Fibroblast of lung (primary cell): ENCODE data around the gene ARL5B. TPM values are rescaled to one million over a fixed set of nuclear protein-coding genes. Genes with fewer than 3 reads are reported as not detected.

Experiments used
- DNase-seq, 2 donors: peaks; one replicate each; pipeline versions ENCODE4 v3.0.0 to v3.0.0-alpha.2; 2010; ENCODE audit warnings: low read depth in 2 of 2
- H2AFZ ChIP-seq: 2 replicates; pipeline ENCODE4 v1.5.1; 2012; ENCODE audit warnings: low read length, control low read depth, inconsistent platforms
- H3K27ac ChIP-seq: 2 replicates; pipeline ENCODE4 v1.5.1; 2011; ENCODE audit warnings: low read length, control low read depth; ENCODE audit not compliant: insufficient read depth
- H3K27me3 ChIP-seq: 2 replicates; pipeline ENCODE4 v1.5.1; 2011; ENCODE audit warnings: mild to moderate bottlenecking, low read length; ENCODE audit not compliant: control insufficient read depth, insufficient read depth
- H3K36me3 ChIP-seq: 2 replicates; pipeline ENCODE4 v1.5.1; 2011; ENCODE audit warnings: low read length; ENCODE audit not compliant: control insufficient read depth, insufficient read depth
- H3K4me1 ChIP-seq: 2 replicates; pipeline ENCODE4 v1.5.1; 2011; ENCODE audit warnings: low read length; ENCODE audit not compliant: control insufficient read depth, insufficient read depth; ENCODE audit errors: extremely low read depth
- H3K4me2 ChIP-seq: 2 replicates; pipeline ENCODE4 v1.5.1; 2011; ENCODE audit warnings: low read length, control low read depth; ENCODE audit not compliant: insufficient read depth; ENCODE audit errors: extremely low read depth
- H3K4me3 ChIP-seq, 4 experiments: fragments of 200-600 bp in 1 of 4; sonication (generic) in 1 of 4; replicated peaks in 1 of 4; 2 replicates each; pipeline ENCODE4 v1.5.1; 2011 to 2016; ENCODE audit warnings: low read length in 4 of 4, low read depth in 3 of 4, mild to moderate bottlenecking in 3 of 4, control low read depth in 2 of 4, inconsistent platforms in 1 of 4, mixed read lengths in 1 of 4; ENCODE audit not compliant: insufficient read depth in 1 of 4; ENCODE audit errors: control extremely low read depth in 1 of 4
- H3K79me2 ChIP-seq: 2 replicates; pipeline ENCODE4 v1.5.1; 2012; ENCODE audit warnings: mild to moderate bottlenecking, low read length, inconsistent platforms; ENCODE audit not compliant: control insufficient read depth, insufficient read depth
- H3K9ac ChIP-seq: 2 replicates; pipeline ENCODE4 v1.5.1; 2011; ENCODE audit warnings: mild to moderate bottlenecking, low read length, control low read depth; ENCODE audit not compliant: insufficient read depth
- H3K9me3 ChIP-seq: 2 replicates; pipeline ENCODE4 v1.5.1; 2012; ENCODE audit warnings: low read depth, low read length; ENCODE audit not compliant: control insufficient read depth, insufficient read depth
- H4K20me1 ChIP-seq: 2 replicates; pipeline ENCODE4 v1.5.1; 2011; ENCODE audit warnings: low read length; ENCODE audit not compliant: control insufficient read depth, insufficient read depth; ENCODE audit errors: extremely low read depth
- EZH2 ChIP-seq: IDR thresholded peaks from 2 replicates; pipeline ENCODE4 v1.5.1; 2012; ENCODE audit warnings: low read length, control low read depth, mild to moderate bottlenecking; ENCODE audit errors: missing control alignments
- polyA plus RNA-seq, 2 donors: library from polyadenylated mRNA; depleted of rRNA in 1 of 2; stranded (reverse) in 1 of 2; unstranded in 1 of 2; fragments of >200 nt; gene quantifications; 2 replicates each; pipeline ENCODE4 v1.2.1, GENCODE V29; 2011 to 2012; ENCODE audit warnings: missing spikeins in 1 of 2
- total RNA-seq: library from RNA; depleted of rRNA; stranded (reverse); fragments of >200 nt; gene quantifications from 2 replicates; pipeline ENCODE4 v1.2.1, GENCODE V29; 2014
- TF ChIP-seq, protein P1 (sequence below), 2 donors: IDR thresholded peaks in 1 of 2; conservative IDR thresholded peaks in 1 of 2; 1 replicate in 1 of 2; 2 replicates in 1 of 2; pipeline ENCODE4 v1.5.1; 2011 to 2012; ENCODE audit warnings: low read length in 2 of 2, control low read depth in 1 of 2, inconsistent platforms in 1 of 2, low read depth in 1 of 2, mild to moderate bottlenecking in 1 of 2

The ARL5B gene
- total and polyA plus RNA-seq, 2 donors (not counting 1 experiment from before 2014, with no cell fraction given) = 8.7 to 8.8 TPM

DNA sequence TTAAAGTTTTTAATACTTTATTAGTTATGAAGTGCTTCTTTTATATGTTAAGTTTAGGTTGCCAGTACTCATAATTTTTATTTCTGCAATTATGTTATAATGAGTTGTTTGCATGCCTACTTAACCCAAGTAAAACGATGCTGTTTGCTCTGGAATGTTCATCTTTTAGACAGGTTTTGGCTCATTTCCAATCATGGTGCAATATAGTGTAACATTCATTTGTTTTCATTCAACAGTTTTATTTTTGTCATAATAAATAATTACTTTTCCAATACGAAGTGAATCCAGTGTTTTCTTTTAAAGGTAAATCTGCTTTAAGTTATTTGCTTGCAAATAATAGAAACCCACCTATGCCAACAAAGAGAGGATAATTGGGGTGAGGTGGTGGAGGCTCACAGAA lies 22.1 kb downstream of the ARL5B start:
- Histone ChIP-seq H4K20me1 (no peaks in the 10 kb centered on the region), H3K27ac (no peak overlapping the region), H3K4me3 (no peak overlapping the region), H3K4me2 (no peak overlapping the region), H3K4me1 (peaks cover 9% of the 10 kb centered on the region), H3K9ac (no peak overlapping the region), H3K79me2 (no peaks in the 10 kb centered on the region), H3K27me3 (no peaks in the 10 kb centered on the region), H3K9me3 (no peaks in the 10 kb centered on the region), H3K36me3 (no peaks in the 10 kb centered on the region), H2AFZ (no peak overlapping the region)
- DNase-seq = peak; percentile 51 to 77
- TF ChIP-seq EZH2 = no peak
- TF ChIP-seq, protein P1, sequence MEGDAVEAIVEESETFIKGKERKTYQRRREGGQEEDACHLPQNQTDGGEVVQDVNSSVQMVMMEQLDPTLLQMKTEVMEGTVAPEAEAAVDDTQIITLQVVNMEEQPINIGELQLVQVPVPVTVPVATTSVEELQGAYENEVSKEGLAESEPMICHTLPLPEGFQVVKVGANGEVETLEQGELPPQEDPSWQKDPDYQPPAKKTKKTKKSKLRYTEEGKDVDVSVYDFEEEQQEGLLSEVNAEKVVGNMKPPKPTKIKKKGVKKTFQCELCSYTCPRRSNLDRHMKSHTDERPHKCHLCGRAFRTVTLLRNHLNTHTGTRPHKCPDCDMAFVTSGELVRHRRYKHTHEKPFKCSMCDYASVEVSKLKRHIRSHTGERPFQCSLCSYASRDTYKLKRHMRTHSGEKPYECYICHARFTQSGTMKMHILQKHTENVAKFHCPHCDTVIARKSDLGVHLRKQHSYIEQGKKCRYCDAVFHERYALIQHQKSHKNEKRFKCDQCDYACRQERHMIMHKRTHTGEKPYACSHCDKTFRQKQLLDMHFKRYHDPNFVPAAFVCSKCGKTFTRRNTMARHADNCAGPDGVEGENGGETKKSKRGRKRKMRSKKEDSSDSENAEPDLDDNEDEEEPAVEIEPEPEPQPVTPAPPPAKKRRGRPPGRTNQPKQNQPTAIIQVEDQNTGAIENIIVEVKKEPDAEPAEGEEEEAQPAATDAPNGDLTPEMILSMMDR (conservative IDR thresholded peaks at IDR 0.05 in 1 of 2, IDR thresholded peaks at IDR 0.05 in 1 of 2; ENCODE audit: low read depth in 1 of 2, low read length in 2 of 2) = no peak

DNA sequence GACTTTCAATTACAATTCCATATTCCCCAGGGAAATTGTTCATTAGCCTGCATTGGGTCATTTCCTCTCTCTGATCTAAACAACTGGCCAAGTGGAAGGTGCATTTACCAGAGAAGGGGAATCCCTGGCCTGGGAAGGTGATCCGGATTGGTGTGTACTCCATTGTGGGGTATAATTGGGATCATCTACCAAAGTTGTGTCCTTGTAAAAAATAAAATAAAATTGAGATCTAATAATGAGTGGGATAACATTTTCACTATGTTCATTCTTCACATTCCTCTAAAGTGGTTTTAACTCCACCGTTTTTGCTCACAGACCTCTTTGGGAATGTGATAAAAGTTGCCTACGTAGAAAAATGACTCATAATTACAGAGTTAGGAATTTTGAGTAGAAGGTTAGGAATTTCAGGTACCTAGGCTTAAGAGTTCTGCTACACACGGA lies 22.8 kb downstream of the ARL5B start:
- H3K27me3 ChIP-seq = no peaks in the 10 kb centered on the region
- H3K79me2 ChIP-seq = no peaks in the 10 kb centered on the region
- no peaks in the 10 kb centered on the region for H4K20me1 ChIP-seq
- H3K9me3 ChIP-seq = no peaks in the 10 kb centered on the region
- no peak overlapping the region for H2AFZ ChIP-seq
- H3K36me3 ChIP-seq = no peaks in the 10 kb centered on the region
- no peak overlapping the region for H3K4me3 ChIP-seq
- TF ChIP-seq, protein P1 (conservative IDR thresholded peaks at IDR 0.05 in 1 of 2, IDR thresholded peaks at IDR 0.05 in 1 of 2; ENCODE audit: low read depth in 1 of 2, low read length in 2 of 2) = no peak
- no peak for TF ChIP-seq EZH2
- no peak overlapping the region for H3K9ac ChIP-seq
- peaks cover 9% of the 10 kb centered on the region for H3K4me1 ChIP-seq
- peak in 1 of 2 donors; percentile 87 for DNase-seq
- no peak overlapping the region for H3K4me2 ChIP-seq
- H3K27ac ChIP-seq = no peak overlapping the region

DNA sequence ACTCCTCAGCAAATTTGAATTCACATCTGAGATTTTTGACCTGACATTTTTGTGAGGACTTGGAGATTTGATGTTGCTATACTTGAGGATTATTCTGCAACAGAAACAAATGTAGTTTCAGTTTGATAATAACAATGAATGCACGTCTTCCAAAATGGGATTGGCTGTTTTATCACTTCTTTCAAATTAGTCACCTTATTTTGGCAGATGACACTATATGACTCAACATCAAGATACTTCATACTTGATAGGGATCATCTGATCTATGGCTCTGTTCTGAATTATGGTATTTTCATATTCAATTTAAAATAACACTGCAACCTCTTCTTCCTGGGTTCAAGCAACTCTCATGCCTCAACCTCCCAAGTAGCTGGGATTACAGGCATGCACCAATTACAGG lies 24.2 kb downstream of the ARL5B start:
- H3K36me3 ChIP-seq = no peaks in the 10 kb centered on the region
- H3K27ac ChIP-seq = no peak overlapping the region
- no peaks in the 10 kb centered on the region for H3K79me2 ChIP-seq
- TF ChIP-seq EZH2 = no peak
- TF ChIP-seq, protein P1 (conservative IDR thresholded peaks at IDR 0.05 in 1 of 2, IDR thresholded peaks at IDR 0.05 in 1 of 2; ENCODE audit: low read depth in 1 of 2, low read length in 2 of 2) = no peak
- no peak overlapping the region for H3K4me3 ChIP-seq
- H2AFZ ChIP-seq = no peak overlapping the region
- peak overlapping the region; percentile 19 for H3K4me2 ChIP-seq
- H3K27me3 ChIP-seq = no peaks in the 10 kb centered on the region
- H3K4me1 ChIP-seq = peaks cover 9% of the 10 kb centered on the region
- no peak overlapping the region for H3K9ac ChIP-seq
- no peaks in the 10 kb centered on the region for H3K9me3 ChIP-seq
- H4K20me1 ChIP-seq = no peaks in the 10 kb centered on the region
- DNase-seq = peak; percentile 51 to 78
